GM19043 (cell line): ENCODE data around the gene FAM120AOS.
"Not testable (repeated sequence)": the region's sequence is repeated elsewhere in the genome, so short reads cannot be mapped to it uniquely, and the experiment has no call there.

Source experiments
- ATAC-seq: cut with Tn5 transposase; IDR thresholded peaks from one replicate; pipeline ENCODE4 v1.9.1; 2021; ENCODE audit warnings: low read depth; ENCODE audit not compliant: unreplicated experiment

FAM120AOS gene

GRCh38 chr9:93446073-93446472 is 7.3 kb downstream of the FAM120AOS start:
- no peak for ATAC-seq

- ATAC-seq: no peak
Observed at GRCh38 chr9:93440896-93441580, 12.3 kb downstream of the FAM120AOS start.

- ATAC-seq: not testable (repeated sequence)
Observed at GRCh38 chr9:93439301-93439700, 14.1 kb downstream of the FAM120AOS start.

GRCh38 chr9:93437996-93438395 is 15.4 kb downstream of the FAM120AOS start:
- no peak for ATAC-seq

- no peak for ATAC-seq
Observed at GRCh38 chr9:93436655-93437407, 16.6 kb downstream of the FAM120AOS start.

GRCh38 chr9:93436218-93436617 is 17.2 kb downstream of the FAM120AOS start:
- ATAC-seq: no peak

GRCh38 chr9:93435386-93435785 is 18.0 kb downstream of the FAM120AOS start:
- ATAC-seq: no peak

DNA sequence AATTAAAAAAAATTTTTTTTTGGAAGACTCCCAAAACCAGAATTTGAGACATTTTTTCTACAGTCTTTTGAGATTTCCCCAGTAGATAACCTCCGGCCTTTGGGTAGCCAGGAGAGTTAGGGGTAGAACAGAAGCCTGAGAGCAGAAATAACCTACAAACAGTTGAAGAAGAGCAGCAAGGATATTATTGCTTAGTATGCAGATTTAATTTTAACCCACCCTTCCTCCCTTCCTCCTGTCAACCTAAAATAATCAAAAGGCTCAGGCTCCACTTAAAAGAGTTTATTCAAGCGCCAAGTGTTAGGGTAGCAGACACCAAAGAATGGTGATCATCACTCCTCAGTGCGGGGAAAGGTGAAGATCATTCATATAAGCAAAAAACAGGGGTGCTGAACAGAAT is 19.3 kb downstream of the FAM120AOS start:
- ATAC-seq: no peak

DNA sequence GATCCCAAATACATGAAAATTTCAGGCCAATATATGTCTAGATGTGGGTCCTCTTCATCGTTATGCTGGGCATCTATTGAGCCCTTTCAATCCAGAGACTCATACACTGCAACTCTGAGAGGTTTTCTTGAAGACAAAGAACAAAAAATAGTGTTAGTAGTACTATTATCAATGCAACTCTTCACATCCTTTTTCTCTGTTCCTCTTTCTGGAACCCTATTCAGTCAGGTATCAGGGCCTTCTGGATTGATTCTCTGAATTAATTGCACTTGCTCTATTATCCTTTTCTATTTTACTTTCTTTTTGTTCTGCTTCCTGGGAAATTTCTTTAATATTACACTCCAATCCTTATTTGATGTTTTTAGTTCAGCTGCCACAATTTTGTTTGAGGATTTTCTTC is 20.4 kb downstream of the FAM120AOS start:
- no peak for ATAC-seq

GRCh38 chr9:93431539-93432105 is 21.8 kb downstream of the FAM120AOS start:
- ATAC-seq: no peak

- ATAC-seq: no peak
Observed at GRCh38 chr9:93427655-93428379, 25.6 kb downstream of the FAM120AOS start.

DNA sequence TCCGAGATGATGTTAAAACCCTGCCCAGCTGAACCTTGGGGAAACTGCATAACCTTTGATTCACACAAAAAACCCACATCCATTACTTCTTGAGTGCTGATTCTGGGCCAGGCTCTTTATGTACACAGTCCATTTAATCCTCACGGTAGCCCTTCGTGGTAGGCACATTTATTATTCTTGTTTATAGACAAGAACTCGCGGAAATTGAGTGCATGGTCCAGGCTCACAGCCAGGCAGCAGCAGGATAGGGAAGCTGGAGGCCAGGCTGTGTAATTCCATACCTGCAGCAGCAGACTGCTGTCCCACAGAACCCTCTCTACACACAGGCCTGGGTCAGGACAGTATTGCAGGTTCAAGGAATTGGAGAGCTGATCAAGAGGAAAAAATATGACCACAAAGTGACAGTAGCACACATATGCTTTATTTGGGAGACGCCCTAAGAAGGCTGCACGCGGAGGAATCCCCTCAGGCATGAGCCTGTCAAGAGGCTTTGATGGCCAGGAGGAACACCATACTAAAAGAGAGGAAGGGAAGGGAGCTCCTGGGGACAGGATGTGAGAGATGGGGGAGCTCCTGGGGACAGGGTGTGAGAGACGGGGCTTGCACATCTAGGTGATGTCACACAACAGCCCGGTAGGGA is 30.3 kb downstream of the FAM120AOS start:
- ATAC-seq: no peak

GRCh38 chr9:93419023-93419422 is 34.4 kb downstream of the FAM120AOS start:
- ATAC-seq: no peak

DNA sequence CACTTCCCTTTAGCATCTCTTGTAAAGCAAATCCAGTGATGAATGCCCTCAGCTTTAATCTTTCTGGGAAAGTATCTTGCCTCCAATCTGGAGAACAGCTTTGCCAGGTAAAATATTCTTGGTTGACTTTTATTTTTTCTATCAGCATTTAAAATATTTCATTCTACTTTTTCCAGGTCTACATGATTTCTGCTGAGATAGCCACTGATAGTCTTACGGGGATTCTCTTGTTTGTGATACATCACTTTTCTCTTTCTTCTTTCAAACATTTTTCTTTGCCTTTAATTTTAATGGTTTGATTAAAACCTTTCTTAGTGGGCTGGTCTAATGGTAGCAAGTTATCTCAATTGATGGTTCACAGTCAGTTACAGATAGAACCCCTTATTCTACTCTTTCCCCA is 35.8 kb downstream of the FAM120AOS start:
- ATAC-seq: no peak

GRCh38 chr9:93416530-93417235 is 36.7 kb downstream of the FAM120AOS start:
- no peak for ATAC-seq

DNA sequence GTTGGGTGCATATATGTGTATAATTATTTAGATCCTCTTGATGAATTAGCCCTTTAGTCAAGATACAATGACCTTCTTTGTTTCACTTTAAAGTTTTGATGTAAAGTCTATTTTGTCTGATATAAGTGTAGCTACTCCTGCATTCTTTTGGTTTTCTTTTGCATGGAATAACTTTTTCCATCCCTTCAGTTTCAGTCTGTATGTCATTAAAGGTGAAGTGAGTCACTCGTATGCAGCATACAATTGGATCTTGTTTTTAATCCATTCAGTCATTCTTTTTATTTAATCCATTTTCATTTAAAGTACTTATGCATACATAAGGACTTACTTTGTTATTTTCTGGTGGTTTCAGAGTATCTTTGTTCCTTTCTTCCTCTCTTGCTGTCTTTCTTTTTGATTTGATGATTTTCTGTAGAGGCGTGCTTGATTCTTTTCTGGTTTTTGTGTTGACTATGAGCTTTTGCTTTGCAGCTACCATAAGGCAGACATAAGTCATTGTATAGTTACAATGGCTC is 38.1 kb downstream of the FAM120AOS start:
- ATAC-seq: no peak

GRCh38 chr9:93413530-93413929 is 39.9 kb downstream of the FAM120AOS start:
- no peak for ATAC-seq

- no peak for ATAC-seq
Observed at GRCh38 chr9:93406371-93406770, 47.0 kb downstream of the FAM120AOS start.

DNA sequence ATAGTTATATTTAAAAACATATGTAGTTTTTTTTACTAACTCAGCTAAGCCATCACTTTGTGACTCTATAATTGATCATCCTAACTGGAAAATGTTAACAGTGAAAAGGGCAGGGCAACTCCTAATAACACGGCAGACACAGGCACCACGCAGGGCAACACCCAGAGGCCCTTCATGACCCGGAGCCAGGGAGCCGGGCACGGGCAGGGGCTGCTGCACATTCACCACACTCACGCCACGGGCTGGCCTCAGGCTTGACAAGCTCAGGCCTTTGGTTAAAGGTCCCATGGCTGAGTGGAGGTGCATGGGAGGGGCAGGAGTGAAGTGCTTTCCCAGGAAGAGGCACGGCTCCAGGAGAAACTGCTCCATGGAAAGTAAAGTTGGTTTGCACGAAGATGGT is 54.9 kb downstream of the FAM120AOS start:
- no peak for ATAC-seq
